ENCODE data around the gene TEX55.

Gene TEX55

DNA sequence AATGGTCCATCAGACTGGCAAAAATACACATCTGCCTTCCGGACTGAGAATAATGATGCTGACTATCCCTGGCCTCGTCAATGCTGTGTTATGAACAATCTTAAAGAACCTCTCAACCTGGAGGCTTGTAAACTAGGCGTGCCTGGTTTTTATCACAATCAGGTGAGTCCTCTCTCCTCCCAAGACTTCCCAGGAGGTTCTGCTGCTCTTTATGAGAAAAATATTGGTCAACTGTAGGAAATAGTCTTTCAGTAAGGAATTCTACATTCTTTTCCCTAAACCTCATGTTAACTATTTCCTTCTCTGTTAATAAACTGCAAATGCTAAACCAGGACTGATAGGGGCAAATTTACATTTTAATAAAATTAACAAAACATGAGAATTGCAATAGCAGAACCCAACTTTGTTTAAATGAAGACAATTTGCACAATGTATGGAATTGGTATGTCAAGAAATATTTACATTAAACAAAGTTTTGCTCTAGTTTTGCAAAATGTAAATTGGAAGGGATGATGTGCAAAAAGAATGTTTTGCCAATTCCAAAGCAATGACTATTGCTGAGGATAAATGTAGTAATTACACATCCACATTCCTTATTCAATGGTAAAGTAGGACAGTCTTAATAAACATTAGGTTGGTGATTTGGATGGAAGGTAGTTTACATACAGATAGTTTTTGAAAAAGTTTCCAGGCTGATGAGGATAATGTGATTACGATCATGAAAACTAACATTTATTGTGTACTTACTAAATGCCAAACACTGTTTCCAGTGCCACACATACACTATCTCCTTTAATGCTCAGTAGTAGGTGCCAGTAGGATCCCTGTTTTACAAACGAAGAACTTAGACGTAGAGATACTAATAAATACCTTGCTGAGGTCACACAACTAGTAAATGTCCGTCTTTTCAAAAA lies 48.5 kb downstream of the TEX55 start:
- DNase-seq (ENCODE audit: insufficient read length, low spot score), result no peak
- TF ChIP-seq, protein P1, sequence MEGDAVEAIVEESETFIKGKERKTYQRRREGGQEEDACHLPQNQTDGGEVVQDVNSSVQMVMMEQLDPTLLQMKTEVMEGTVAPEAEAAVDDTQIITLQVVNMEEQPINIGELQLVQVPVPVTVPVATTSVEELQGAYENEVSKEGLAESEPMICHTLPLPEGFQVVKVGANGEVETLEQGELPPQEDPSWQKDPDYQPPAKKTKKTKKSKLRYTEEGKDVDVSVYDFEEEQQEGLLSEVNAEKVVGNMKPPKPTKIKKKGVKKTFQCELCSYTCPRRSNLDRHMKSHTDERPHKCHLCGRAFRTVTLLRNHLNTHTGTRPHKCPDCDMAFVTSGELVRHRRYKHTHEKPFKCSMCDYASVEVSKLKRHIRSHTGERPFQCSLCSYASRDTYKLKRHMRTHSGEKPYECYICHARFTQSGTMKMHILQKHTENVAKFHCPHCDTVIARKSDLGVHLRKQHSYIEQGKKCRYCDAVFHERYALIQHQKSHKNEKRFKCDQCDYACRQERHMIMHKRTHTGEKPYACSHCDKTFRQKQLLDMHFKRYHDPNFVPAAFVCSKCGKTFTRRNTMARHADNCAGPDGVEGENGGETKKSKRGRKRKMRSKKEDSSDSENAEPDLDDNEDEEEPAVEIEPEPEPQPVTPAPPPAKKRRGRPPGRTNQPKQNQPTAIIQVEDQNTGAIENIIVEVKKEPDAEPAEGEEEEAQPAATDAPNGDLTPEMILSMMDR (IDR thresholded peaks at IDR 0.05; ENCODE audit: insufficient read depth, missing control alignments), result no peak
- FAIRE-seq, result no peak

DNA sequence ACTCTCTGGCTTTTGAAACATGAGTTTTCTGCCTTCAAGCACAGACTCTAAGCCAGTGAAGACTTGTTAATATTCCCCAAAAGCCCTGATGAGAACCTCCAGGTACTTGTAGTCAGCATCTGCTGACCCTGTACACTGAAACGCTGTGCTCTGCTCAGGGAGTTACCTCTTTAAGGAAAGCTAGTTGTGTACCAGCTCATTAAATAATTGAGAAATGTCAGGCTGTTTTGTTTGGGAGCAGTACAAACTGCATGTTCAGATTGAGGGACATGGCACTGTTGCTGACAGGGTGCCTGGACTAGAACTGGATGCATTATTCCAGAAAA lies 49.1 kb downstream of the TEX55 start:
- no peak for DNase-seq (ENCODE audit: insufficient read length, low spot score)
- FAIRE-seq, result no peak
- TF ChIP-seq, protein P1 (IDR thresholded peaks at IDR 0.05; ENCODE audit: insufficient read depth, missing control alignments), result no peak

DNA sequence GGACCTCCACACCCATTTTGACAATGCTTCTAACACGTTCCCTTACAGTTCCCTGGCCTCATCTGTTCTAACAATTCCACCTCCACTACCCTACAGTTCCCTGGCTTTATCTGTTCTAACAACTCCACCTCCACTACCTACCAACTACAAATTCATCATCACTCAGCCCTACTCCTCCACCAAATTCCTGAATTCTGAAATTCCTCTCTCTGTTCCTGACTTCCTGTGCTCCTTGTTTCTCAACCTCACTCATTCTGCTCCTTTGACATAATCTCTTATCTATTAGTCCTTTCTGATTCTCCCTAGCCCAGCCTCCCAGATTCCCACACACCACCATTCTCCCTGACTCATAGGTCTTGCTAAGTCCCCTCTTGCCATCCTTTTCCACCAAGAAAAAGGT lies 49.9 kb downstream of the TEX55 start:
- DNase-seq (ENCODE audit: insufficient read length, low spot score) (no peak), FAIRE-seq (no peak)
- TF ChIP-seq, protein P1 (IDR thresholded peaks at IDR 0.05; ENCODE audit: insufficient read depth, missing control alignments), result no peak

Measured in D721Med (cell line).